K562 (cell line): ENCODE results near the gene HACL1. TPM values are rescaled to one million over a fixed set of nuclear protein-coding genes. Genes with fewer than 3 reads are reported as not detected.

Experiments
- ARID3A ChIP-seq: IDR thresholded peaks from 2 replicates; pipeline ENCODE4 v1.6.1; 2012; ENCODE audit warnings: low read depth, low read length, improper control_type of control experiment, borderline replicate concordance
- CBFA2T3 ChIP-seq: fragments of 450-650 bp; IDR thresholded peaks from 2 replicates; pipeline ENCODE4 v1.6.1; 2017
- DEAF1 ChIP-seq: fragments of 450-650 bp; formaldehyde crosslinking; IDR thresholded peaks from 2 replicates; pipeline ENCODE4 v1.4.0; 2020; ENCODE audit warnings: mild to moderate bottlenecking, moderate library complexity
- E2F5 ChIP-seq: sonication (generic); formaldehyde crosslinking; IDR thresholded peaks from 2 replicates; pipeline ENCODE4 v1.8.0; 2022; ENCODE audit warnings: mild to moderate bottlenecking, missing genetic modification reagents
- E2F8 ChIP-seq: fragments of 450-650 bp; IDR thresholded peaks from 2 replicates; pipeline ENCODE4 v1.7.1; 2018; ENCODE audit warnings: mild to moderate bottlenecking, low read depth; ENCODE audit not compliant: partially characterized antibody
- EWSR1 ChIP-seq: fragments of 450-650 bp; IDR thresholded peaks from 2 replicates; pipeline ENCODE4 v1.6.1; 2018; ENCODE audit warnings: borderline replicate concordance, mild to moderate bottlenecking, low read depth, moderate library complexity; ENCODE audit not compliant: partially characterized antibody
- FOSL1 ChIP-seq: fragments of 200-800 bp; sonication (Bioruptor generic); conservative IDR thresholded peaks from 2 replicates; pipeline ENCODE4 v1.6.1; 2016; ENCODE audit warnings: missing genetic modification characterization, missing compliant biosample characterization
- LCOR ChIP-seq: sonication (generic); formaldehyde crosslinking; IDR thresholded peaks from 2 replicates; pipeline ENCODE4 v1.8.0; 2022; ENCODE audit warnings: mild to moderate bottlenecking, missing genetic modification reagents
- MAFF ChIP-seq: IDR thresholded peaks from 2 replicates; pipeline ENCODE4 v1.6.1; 2012; ENCODE audit warnings: low read length, improper control_type of control experiment
- NR3C1 ChIP-seq: sonication (generic); formaldehyde crosslinking; IDR thresholded peaks from 2 replicates; pipeline ENCODE4 v1.8.1; 2022; ENCODE audit warnings: missing genetic modification reagents
- PML ChIP-seq: IDR thresholded peaks from 2 replicates; pipeline ENCODE4 v1.6.1; 2012; ENCODE audit warnings: low read length, inconsistent platforms
- POLR2AphosphoS5 ChIP-seq: IDR thresholded peaks from 2 replicates; pipeline ENCODE4 v1.6.1; 2011; ENCODE audit warnings: mild to moderate bottlenecking, low read depth, low read length, moderate library complexity; ENCODE audit not compliant: control insufficient read depth, insufficient read depth
- PRMT5 ChIP-seq: sonication (generic); formaldehyde crosslinking; IDR thresholded peaks from 2 replicates; pipeline ENCODE4 v1.5.0; 2020; ENCODE audit warnings: missing genetic modification reagents
- PTRF ChIP-seq: fragments of 450-650 bp; IDR thresholded peaks from 2 replicates; pipeline ENCODE4 v1.6.1; 2016; ENCODE audit warnings: mild to moderate bottlenecking, missing genetic modification characterization, missing compliant biosample characterization
- RBM17 ChIP-seq: fragments of 200-400 bp; formaldehyde crosslinking; IDR thresholded peaks from 2 replicates; pipeline ENCODE4 v1.6.1; 2017; ENCODE audit warnings: low read depth, mild to moderate bottlenecking, low read length, borderline replicate concordance
- RBM25 ChIP-seq: fragments of 200-400 bp; formaldehyde crosslinking; IDR thresholded peaks from 2 replicates; pipeline ENCODE4 v1.6.1; 2018; ENCODE audit warnings: low read length, low read depth, moderate library complexity; ENCODE audit not compliant: severe bottlenecking
- SAFB ChIP-seq: fragments of 200-400 bp; formaldehyde crosslinking; IDR thresholded peaks from 2 replicates; pipeline ENCODE4 v1.6.1; 2017; ENCODE audit warnings: low read depth, low read length, borderline replicate concordance
- ZFP1 ChIP-seq: fragments of 450-650 bp; formaldehyde crosslinking; IDR thresholded peaks from 2 replicates; pipeline ENCODE4 v1.4.0; 2020; ENCODE audit warnings: mild to moderate bottlenecking, mixed read lengths
- ZKSCAN8 ChIP-seq: fragments of 200-800 bp; sonication (Bioruptor generic); IDR thresholded peaks from 2 replicates; pipeline ENCODE4 v1.6.1; 2016; ENCODE audit warnings: missing genetic modification characterization, missing compliant biosample characterization
- ZNF24 ChIP-seq: fragments of 450-650 bp; IDR thresholded peaks from 2 replicates; pipeline ENCODE4 v1.6.1; 2016
- ZNF57 ChIP-seq: fragments of 450-650 bp; formaldehyde crosslinking; IDR thresholded peaks from 2 replicates; pipeline ENCODE4 v1.4.0; 2020; ENCODE audit warnings: mild to moderate bottlenecking, moderate library complexity
- polyA plus RNA-seq, 8 experiments: library from polyadenylated mRNA; depleted of rRNA in 4 of 8; stranded (reverse) in 5 of 8; unstranded in 3 of 8; fragments of >200 nt; fragmentation: Nextera tagmentation in 2 of 8; fragmentation: Illumina TruSeq in 1 of 8; extraction: Ambion mirVana in 2 of 8; extraction: Trizol in 1 of 8; gene quantifications; 2 replicates each; pipeline versions ENCODE4 v1.2.1 to v1.2.3, GENCODE V29; 2011 to 2014; ENCODE audit warnings: inconsistent platforms in 1 of 8, missing spikeins in 1 of 8
- total RNA-seq, 7 experiments: library from RNA; depleted of rRNA in 6 of 7; stranded (reverse); fragments of >200 nt in 6 of 7; fragmentation: Illumina TruSeq in 2 of 7; extraction: Trizol in 2 of 7; gene quantifications; 2 replicates each; pipeline versions ENCODE4 v1.2.1 to v1.2.3, GENCODE V29; 2011 to 2021; ENCODE audit warnings: low replicate concordance in 1 of 7

Gene HACL1
- total and polyA plus RNA-seq, 9 of the 15 experiments (the other 6 are each of a cell fraction or from before 2014, with no cell fraction given): 18.9 to 61.5 (median 30.5) TPM

- peak; percentile 57 for TF ChIP-seq DEAF1 (CRISPR knock-in tag)
- TF ChIP-seq SAFB: no peak
- TF ChIP-seq CBFA2T3: no peak
- TF ChIP-seq ZFP1: no peak
- no peak for TF ChIP-seq PRMT5 (CRISPR knock-in tag)
- no peak for TF ChIP-seq ZNF24
- TF ChIP-seq NR3C1 (CRISPR knock-in tag): no peak
- no peak for TF ChIP-seq PTRF (tag)
- no peak for TF ChIP-seq FOSL1
- no peak for TF ChIP-seq E2F5 (CRISPR knock-in tag)
- 0 out of 2 replicates have a peak, but pooled peaks have one; percentile 21 for TF ChIP-seq LCOR (CRISPR knock-in tag)
- TF ChIP-seq RBM17: no peak
- no peak for TF ChIP-seq ZNF57 (CRISPR knock-in tag)
- TF ChIP-seq MAFF: peak; percentile 64
- no peak for TF ChIP-seq RBM25
- peak; percentile 92; the same call in 1 of the 2 replicates for TF ChIP-seq ARID3A
- TF ChIP-seq E2F8: no peak
- TF ChIP-seq POLR2AphosphoS5: no peak
- no peak for TF ChIP-seq EWSR1
- no peak for TF ChIP-seq ZKSCAN8 (CRISPR knock-in tag)
- TF ChIP-seq PML: no peak
These were observed 43.8 kb downstream of the HACL1 start (continued) for GRCh38 chr3:15557511-15557946.
